K562 (cell line): Measurements from ENCODE around the gene FHIT.

Experiments used
- NRF1 ChIP-seq, 2 experiments: fragments of 450-650 bp; IDR thresholded peaks in 1 of 2; conservative IDR thresholded peaks in 1 of 2; 2 replicates each; pipeline ENCODE4 v1.6.1; 2014; ENCODE audit warnings: mild to moderate bottlenecking in 2 of 2
- TF ChIP-seq, protein P1 (sequence below): sonication (generic); formaldehyde crosslinking; IDR thresholded peaks from 2 replicates; pipeline ENCODE4 v1.8.0; 2022; ENCODE audit warnings: missing genetic modification reagents, mild to moderate bottlenecking, borderline replicate concordance
- TF ChIP-seq, protein P2 (sequence below): sonication (generic); formaldehyde crosslinking; IDR thresholded peaks from 2 replicates; pipeline ENCODE4 v1.8.0; 2022; ENCODE audit warnings: mild to moderate bottlenecking, missing genetic modification reagents, borderline replicate concordance

- TF ChIP-seq, protein P1, sequence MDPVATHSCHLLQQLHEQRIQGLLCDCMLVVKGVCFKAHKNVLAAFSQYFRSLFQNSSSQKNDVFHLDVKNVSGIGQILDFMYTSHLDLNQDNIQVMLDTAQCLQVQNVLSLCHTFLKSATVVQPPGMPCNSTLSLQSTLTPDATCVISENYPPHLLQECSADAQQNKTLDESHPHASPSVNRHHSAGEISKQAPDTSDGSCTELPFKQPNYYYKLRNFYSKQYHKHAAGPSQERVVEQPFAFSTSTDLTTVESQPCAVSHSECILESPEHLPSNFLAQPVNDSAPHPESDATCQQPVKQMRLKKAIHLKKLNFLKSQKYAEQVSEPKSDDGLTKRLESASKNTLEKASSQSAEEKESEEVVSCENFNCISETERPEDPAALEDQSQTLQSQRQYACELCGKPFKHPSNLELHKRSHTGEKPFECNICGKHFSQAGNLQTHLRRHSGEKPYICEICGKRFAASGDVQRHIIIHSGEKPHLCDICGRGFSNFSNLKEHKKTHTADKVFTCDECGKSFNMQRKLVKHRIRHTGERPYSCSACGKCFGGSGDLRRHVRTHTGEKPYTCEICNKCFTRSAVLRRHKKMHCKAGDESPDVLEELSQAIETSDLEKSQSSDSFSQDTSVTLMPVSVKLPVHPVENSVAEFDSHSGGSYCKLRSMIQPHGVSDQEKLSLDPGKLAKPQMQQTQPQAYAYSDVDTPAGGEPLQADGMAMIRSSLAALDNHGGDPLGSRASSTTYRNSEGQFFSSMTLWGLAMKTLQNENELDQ (CRISPR knock-in tag) = no peak
- TF ChIP-seq, protein P2, sequence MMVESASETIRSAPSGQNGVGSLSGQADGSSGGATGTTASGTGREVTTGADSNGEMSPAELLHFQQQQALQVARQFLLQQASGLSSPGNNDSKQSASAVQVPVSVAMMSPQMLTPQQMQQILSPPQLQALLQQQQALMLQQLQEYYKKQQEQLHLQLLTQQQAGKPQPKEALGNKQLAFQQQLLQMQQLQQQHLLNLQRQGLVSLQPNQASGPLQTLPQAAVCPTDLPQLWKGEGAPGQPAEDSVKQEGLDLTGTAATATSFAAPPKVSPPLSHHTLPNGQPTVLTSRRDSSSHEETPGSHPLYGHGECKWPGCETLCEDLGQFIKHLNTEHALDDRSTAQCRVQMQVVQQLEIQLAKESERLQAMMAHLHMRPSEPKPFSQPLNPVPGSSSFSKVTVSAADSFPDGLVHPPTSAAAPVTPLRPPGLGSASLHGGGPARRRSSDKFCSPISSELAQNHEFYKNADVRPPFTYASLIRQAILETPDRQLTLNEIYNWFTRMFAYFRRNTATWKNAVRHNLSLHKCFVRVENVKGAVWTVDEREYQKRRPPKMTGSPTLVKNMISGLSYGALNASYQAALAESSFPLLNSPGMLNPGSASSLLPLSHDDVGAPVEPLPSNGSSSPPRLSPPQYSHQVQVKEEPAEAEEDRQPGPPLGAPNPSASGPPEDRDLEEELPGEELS = no peak
- TF ChIP-seq NRF1 (conservative IDR thresholded peaks at IDR 0.05 in 1 of 2, IDR thresholded peaks at IDR 0.05 in 1 of 2) = no peak
Measured at GRCh38 chr3:61141697-61142096, 109.6 kb downstream of the FHIT start.
